ENCODE measurements around the gene UBE2R2.

- no peak for TF ChIP-seq EZH2 (IDR thresholded peaks at IDR 0.05; ENCODE audit: borderline replicate concordance, low read depth, low read length, severe bottlenecking)
- TF ChIP-seq CTCF (IDR thresholded peaks at IDR 0.05; ENCODE audit: borderline replicate concordance, extremely low read depth, low read length, poor library complexity, severe bottlenecking): no peak
These were observed 96.6 kb downstream of the UBE2R2 start for GRCh38 chr9:33913541-33913940.
